GM12891 (cell line): Measurements from ENCODE around the gene PHLDB3.

Experiments
- DNase-seq: peaks from one replicate; pipeline ENCODE4 v3.0.0; 2011; ENCODE audit warnings: low spot score; ENCODE audit not compliant: insufficient read length
- FAIRE-seq: peaks from 2 replicates; lab custom pipeline; 2011; peaks lifted over from hg19 to GRCh38; lab: Jason Lieb, UNC
- PAX5 ChIP-seq: IDR thresholded peaks from 2 replicates; pipeline ENCODE4 v1.6.1; 2011; ENCODE audit warnings: low read length, moderate library complexity, mild to moderate bottlenecking; ENCODE audit not compliant: insufficient read depth, severe bottlenecking
- POLR2A ChIP-seq: IDR thresholded peaks from 2 replicates; pipeline ENCODE4 v1.6.1; 2011; ENCODE audit warnings: low read depth, low read length, control low read depth
- POLR2AphosphoS5 ChIP-seq: IDR thresholded peaks from 2 replicates; pipeline ENCODE4 v1.6.1; 2011; ENCODE audit warnings: low read depth, low read length, control low read depth
- POU2F2 ChIP-seq: IDR thresholded peaks from 2 replicates; pipeline ENCODE4 v1.6.1; 2011; ENCODE audit warnings: low read depth, mild to moderate bottlenecking, control low read depth, low read length, moderate library complexity
- SPI1 ChIP-seq: IDR thresholded peaks from 2 replicates; pipeline ENCODE4 v1.6.1; 2011; ENCODE audit warnings: low read depth, low read length, control low read depth
- TAF1 ChIP-seq: IDR thresholded peaks from 2 replicates; pipeline ENCODE4 v1.6.1; 2011; ENCODE audit warnings: low read depth, low read length, control low read depth

The PHLDB3 gene

GRCh38 chr19:43544077-43544476 is 39.5 kb upstream of the PHLDB3 start:
- TF ChIP-seq POLR2A (no peak), TAF1 (no peak), POLR2AphosphoS5 (no peak), SPI1 (no peak), PAX5 (no peak), POU2F2 (no peak)
- FAIRE-seq (no peak), DNase-seq (no peak)

- no peak for FAIRE-seq
- TF ChIP-seq SPI1 (no peak), TAF1 (no peak), POLR2AphosphoS5 (no peak), POLR2A (no peak), PAX5 (no peak), POU2F2 (no peak)
- no peak for DNase-seq
Measured at GRCh38 chr19:43541920-43542650, 37.5 kb upstream of the PHLDB3 start.

- TF ChIP-seq PAX5 = no peak
- TF ChIP-seq TAF1 = no peak
- TF ChIP-seq SPI1 = no peak
- no peak for TF ChIP-seq POLR2A
- TF ChIP-seq POLR2AphosphoS5 = no peak
- no peak for TF ChIP-seq POU2F2
- DNase-seq (no peak), FAIRE-seq (no peak)
Measured at GRCh38 chr19:43540381-43540780, 35.8 kb upstream of the PHLDB3 start.

- FAIRE-seq (no peak), DNase-seq (no peak)
- TF ChIP-seq POLR2A (no peak), POLR2AphosphoS5 (no peak), TAF1 (no peak), POU2F2 (no peak), PAX5 (no peak), SPI1 (no peak)
Measured at GRCh38 chr19:43538922-43539321, 34.4 kb upstream of the PHLDB3 start.

- TF ChIP-seq PAX5 = no peak
- TF ChIP-seq TAF1 = no peak
- TF ChIP-seq POU2F2 = no peak
- DNase-seq = no peak
- no peak for FAIRE-seq
Measured at GRCh38 chr19:43534816-43535761, 30.5 kb upstream of the PHLDB3 start.

GRCh38 chr19:43534305-43534815 is 29.8 kb upstream of the PHLDB3 start:
- TF ChIP-seq POU2F2 (no peak), POLR2A (no peak), TAF1 (no peak), PAX5 (no peak), SPI1 (no peak), POLR2AphosphoS5 (no peak)
- FAIRE-seq = no peak
- no peak for DNase-seq

- TF ChIP-seq POLR2AphosphoS5 (no peak), POU2F2 (peak; percentile 80; the same call in 1 of the 2 replicates), POLR2A (no peak), TAF1 (no peak)
- FAIRE-seq (no peak), DNase-seq (peak; percentile 90)
Measured at GRCh38 chr19:43533546-43534304, 29.2 kb upstream of the PHLDB3 start.

GRCh38 chr19:43532962-43533545 is 28.5 kb upstream of the PHLDB3 start, which contains the start of gene ZNF575:
Gene ZNF575, plus strand, starts transcription at chr19:43533188. Its CDS starts 1,235 bp downstream, at chr19:43534423.
- TF ChIP-seq POLR2AphosphoS5 = 0 out of 2 replicates have a peak, but pooled peaks have one; percentile 19
- TF ChIP-seq POLR2A = no peak
- peak; percentile 82 for DNase-seq
- FAIRE-seq = peak; percentile 99

- no peak for TF ChIP-seq POLR2A
- no peak; the same call in 1 of the 2 replicates for TF ChIP-seq TAF1
- TF ChIP-seq POLR2AphosphoS5 = no peak
- no peak for TF ChIP-seq POU2F2
- TF ChIP-seq SPI1 = no peak
- no peak for TF ChIP-seq PAX5
- FAIRE-seq (peak; percentile 13), DNase-seq (no peak)
Measured at GRCh38 chr19:43532571-43532961, 28.0 kb upstream of the PHLDB3 start.
